SJSA1 (cell line): ENCODE data around the gene LENEP. TPM values are rescaled to one million over a fixed set of nuclear protein-coding genes. Genes with fewer than 3 reads are reported as not detected.

Experiments used
- DNase-seq, 2 experiments: peaks; one replicate each; pipeline ENCODE4 v3.0.0-alpha.2; 2015 to 2020; ENCODE audit warnings: low spot score in 2 of 2, low read depth in 1 of 2
- H3K27ac ChIP-seq: fragments of 250-450 bp; sonication (Bioruptor Pico); 2 replicates; pipeline ENCODE4 v1.5.1; 2020; ENCODE audit warnings: mild to moderate bottlenecking, moderate library complexity
- H3K27me3 ChIP-seq: fragments of 250-450 bp; sonication (Bioruptor Pico); replicated peaks from 2 replicates; pipeline ENCODE4 v1.5.1; 2020; ENCODE audit warnings: mild to moderate bottlenecking, moderate library complexity
- H3K36me3 ChIP-seq: fragments of 250-450 bp; sonication (Bioruptor Pico); 2 replicates; pipeline ENCODE4 v1.5.1; 2020; ENCODE audit warnings: mild to moderate bottlenecking
- H3K4me1 ChIP-seq: fragments of 250-450 bp; sonication (Bioruptor Pico); replicated peaks from 2 replicates; pipeline ENCODE4 v1.6.1; 2021; ENCODE audit warnings: mild to moderate bottlenecking
- H3K4me3 ChIP-seq: fragments of 250-450 bp; sonication (Bioruptor Pico); 2 replicates; pipeline ENCODE4 v1.5.1; 2020; ENCODE audit warnings: mild to moderate bottlenecking
- H3K9me3 ChIP-seq: fragments of 250-450 bp; sonication (Bioruptor Pico); replicated peaks from 2 replicates; pipeline ENCODE4 v1.5.1; 2020; ENCODE audit warnings: mild to moderate bottlenecking
- total RNA-seq: library from RNA; depleted of rRNA; stranded (reverse); fragments of >200 nt; shearing (Covaris generic); gene quantifications from 2 replicates; pipeline ENCODE4 v1.2.3, GENCODE V29; 2014

The LENEP gene
- total RNA-seq, 1 experiment from 2014 or later, result not detected

DNA sequence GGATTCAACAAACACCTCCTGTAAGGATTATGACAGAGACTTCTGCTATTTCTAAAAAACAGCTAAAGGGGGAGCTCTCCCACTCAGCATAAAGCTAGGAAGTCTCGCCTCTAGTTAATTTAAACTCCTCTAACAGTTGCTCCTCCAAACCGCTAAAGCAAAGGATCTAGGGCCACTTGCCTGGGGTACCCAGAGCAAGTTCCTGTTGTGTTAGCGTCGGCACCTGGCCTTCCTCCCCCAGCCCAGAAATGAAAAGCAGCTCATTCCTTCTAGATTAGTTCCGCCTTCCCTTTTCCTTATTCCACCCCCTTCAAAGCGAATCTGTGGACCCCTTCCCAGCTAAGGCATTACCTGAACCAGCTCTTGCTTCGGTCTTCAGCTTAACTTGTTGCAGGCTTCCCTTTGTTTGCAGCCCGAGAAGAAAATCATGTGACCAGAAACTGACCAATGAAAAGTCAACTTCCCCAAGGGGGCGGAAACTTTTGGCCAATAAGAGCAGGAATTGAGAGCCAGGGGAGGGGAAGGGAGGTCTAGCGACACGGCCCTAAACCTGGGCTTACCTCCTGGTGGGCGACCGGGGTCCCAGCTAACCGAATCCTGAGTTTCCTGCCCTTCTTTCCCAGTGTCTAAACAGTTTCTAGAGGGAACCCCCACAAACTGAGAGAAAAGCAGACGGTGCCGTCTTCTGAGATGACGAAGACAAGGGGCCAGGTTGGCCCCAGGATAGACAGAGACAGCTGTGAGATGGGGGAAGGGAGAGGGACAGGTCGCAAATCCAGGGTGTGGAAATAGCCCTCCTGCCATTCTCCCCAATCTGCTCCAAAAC, 37.5 kb upstream of the LENEP start, which contains the start of gene PBXIP1:
Gene PBXIP1, minus strand, starts transcription at position 382 of the 826 bp plus-strand sequence. CDS start 2,378 bp downstream, outside the sequence.
- peaks cover 23% of the 10 kb centered on the region for H3K36me3 ChIP-seq
- H3K4me3 ChIP-seq, result peak within 1 kb of the TSS; percentile 34
- H3K9me3 ChIP-seq, result no peaks in the 10 kb centered on the region
- peak within 1 kb of the TSS; percentile 4 for H3K27ac ChIP-seq
- peaks cover 16% of the 10 kb centered on the region for H3K4me1 ChIP-seq
- DNase-seq, result peak; percentile 72 to 92
- H3K27me3 ChIP-seq, result no peaks in the 10 kb centered on the region

DNA sequence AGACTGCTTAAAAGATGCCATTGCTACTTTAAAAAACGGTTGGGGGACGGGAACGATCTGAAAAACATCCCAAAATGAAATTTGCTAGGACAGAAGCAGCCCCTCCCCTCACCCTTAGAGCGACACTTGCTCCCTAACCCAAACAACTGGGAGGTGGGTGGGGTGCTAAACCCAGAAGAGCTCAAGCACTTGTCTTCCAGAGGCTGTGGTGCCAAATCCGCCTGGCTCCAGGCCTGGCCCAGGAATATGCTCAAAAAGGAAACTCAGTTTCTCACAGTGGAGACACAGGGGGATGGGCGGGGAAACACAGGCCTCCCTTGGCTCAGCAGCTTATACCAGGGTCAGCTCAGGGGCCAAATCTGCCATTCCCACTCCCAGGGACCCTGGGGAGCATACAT, 36.8 kb upstream of the LENEP start:
- peaks cover 20% of the 10 kb centered on the region for H3K4me1 ChIP-seq
- no peaks in the 10 kb centered on the region for H3K27me3 ChIP-seq
- no peak for DNase-seq
- peaks cover 26% of the 10 kb centered on the region for H3K36me3 ChIP-seq
- peak overlapping the region; percentile 34 for H3K4me3 ChIP-seq
- H3K27ac ChIP-seq, result no peak overlapping the region
- H3K9me3 ChIP-seq, result peaks cover 3% of the 10 kb centered on the region

DNA sequence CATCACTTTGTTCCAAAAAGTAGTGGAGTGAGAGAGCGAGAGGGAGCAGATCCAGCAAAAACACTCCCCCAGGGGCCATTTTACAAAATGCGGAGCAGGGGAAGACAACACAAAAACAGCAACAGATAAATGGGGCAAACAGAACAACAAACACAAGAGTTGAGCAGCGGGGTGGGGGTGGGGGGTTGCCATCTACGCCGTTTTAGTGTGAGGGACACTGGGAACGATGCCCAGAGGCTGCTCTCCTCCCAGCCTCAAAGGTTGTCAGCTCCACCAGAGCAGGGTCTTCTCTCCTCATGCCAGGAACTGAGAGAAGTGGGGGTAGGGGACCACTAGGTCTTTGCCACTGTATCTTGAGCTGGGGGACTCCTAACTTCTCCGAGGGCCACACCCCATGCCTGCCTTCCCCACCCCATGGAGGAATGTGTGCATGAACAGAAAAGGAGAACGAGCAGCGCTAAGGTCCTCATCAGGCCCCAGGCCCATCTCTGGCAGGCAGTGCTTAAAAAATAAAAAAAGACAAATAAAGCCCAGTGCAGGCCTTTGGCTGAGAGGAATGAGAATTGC, 36.2 kb upstream of the LENEP start:
- Histone ChIP-seq H3K36me3 (peaks cover 32% of the 10 kb centered on the region), H3K27ac (no peak overlapping the region), H3K27me3 (no peaks in the 10 kb centered on the region), H3K4me3 (no peak overlapping the region), H3K9me3 (peaks cover 6% of the 10 kb centered on the region), H3K4me1 (peaks cover 26% of the 10 kb centered on the region)
- DNase-seq, result no peak

DNA sequence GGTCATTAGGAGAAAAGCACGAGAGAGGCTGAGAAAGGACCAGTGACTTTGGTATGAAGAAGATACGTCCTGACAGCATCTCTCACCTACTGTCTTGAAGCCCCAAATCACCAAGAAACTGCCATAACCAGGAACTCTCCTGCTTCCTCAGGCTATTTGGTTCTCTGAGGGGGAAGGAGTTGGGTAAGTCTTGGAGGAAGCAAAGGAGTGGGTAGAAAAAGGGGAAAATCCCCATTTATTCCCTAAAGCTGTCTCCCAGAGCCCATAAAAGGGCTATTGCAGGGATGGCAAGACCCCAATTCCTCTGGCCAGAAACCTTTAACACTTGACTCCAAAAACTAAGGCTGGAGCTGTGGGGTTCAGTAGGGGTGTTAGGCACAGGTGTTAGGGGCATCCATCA, 35.4 kb upstream of the LENEP start:
- Histone ChIP-seq H3K9me3 (peaks cover 6% of the 10 kb centered on the region), H3K36me3 (peaks cover 41% of the 10 kb centered on the region), H3K27me3 (no peaks in the 10 kb centered on the region), H3K27ac (no peak overlapping the region), H3K4me3 (no peak overlapping the region), H3K4me1 (peaks cover 33% of the 10 kb centered on the region)
- DNase-seq, result no peak

GRCh38 chr1:154958681-154959425, 34.5 kb upstream of the LENEP start:
- no peak for DNase-seq
- no peak overlapping the region for H3K27ac ChIP-seq
- H3K9me3 ChIP-seq, result peaks cover 6% of the 10 kb centered on the region
- H3K4me1 ChIP-seq, result peaks cover 34% of the 10 kb centered on the region
- no peak overlapping the region for H3K4me3 ChIP-seq
- peaks cover 49% of the 10 kb centered on the region for H3K36me3 ChIP-seq
- no peaks in the 10 kb centered on the region for H3K27me3 ChIP-seq

DNA sequence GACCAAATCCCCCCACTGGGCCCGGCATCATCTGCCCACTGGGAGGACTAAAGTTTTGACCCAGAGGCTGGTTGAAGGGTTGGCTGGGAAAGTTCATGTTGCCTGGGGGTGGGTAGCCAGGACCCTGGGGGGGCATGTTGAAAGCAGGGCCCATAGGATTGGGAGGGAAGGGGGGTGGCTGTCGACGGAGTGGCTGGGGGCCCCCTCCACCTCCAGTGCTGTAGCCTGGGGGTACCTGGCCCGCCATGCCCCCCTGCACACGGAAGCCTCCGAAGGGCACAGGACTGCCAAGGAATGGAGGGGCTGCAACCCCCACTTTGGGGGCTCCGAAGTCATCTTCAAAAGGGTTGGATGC, 34.0 kb upstream of the LENEP start:
- Histone ChIP-seq H3K27me3 (no peaks in the 10 kb centered on the region), H3K27ac (no peak overlapping the region), H3K4me1 (peaks cover 34% of the 10 kb centered on the region), H3K4me3 (no peak overlapping the region), H3K36me3 (peaks cover 54% of the 10 kb centered on the region), H3K9me3 (peaks cover 6% of the 10 kb centered on the region)
- no peak for DNase-seq

- Histone ChIP-seq H3K36me3 (peaks cover 66% of the 10 kb centered on the region), H3K4me1 (peaks cover 29% of the 10 kb centered on the region), H3K27me3 (no peaks in the 10 kb centered on the region), H3K4me3 (peak overlapping the region; percentile 97), H3K9me3 (peaks cover 6% of the 10 kb centered on the region), H3K27ac (no peak overlapping the region)
- DNase-seq, result no peak
Measured at GRCh38 chr1:154960446-154961136, 32.8 kb upstream of the LENEP start.

DNA sequence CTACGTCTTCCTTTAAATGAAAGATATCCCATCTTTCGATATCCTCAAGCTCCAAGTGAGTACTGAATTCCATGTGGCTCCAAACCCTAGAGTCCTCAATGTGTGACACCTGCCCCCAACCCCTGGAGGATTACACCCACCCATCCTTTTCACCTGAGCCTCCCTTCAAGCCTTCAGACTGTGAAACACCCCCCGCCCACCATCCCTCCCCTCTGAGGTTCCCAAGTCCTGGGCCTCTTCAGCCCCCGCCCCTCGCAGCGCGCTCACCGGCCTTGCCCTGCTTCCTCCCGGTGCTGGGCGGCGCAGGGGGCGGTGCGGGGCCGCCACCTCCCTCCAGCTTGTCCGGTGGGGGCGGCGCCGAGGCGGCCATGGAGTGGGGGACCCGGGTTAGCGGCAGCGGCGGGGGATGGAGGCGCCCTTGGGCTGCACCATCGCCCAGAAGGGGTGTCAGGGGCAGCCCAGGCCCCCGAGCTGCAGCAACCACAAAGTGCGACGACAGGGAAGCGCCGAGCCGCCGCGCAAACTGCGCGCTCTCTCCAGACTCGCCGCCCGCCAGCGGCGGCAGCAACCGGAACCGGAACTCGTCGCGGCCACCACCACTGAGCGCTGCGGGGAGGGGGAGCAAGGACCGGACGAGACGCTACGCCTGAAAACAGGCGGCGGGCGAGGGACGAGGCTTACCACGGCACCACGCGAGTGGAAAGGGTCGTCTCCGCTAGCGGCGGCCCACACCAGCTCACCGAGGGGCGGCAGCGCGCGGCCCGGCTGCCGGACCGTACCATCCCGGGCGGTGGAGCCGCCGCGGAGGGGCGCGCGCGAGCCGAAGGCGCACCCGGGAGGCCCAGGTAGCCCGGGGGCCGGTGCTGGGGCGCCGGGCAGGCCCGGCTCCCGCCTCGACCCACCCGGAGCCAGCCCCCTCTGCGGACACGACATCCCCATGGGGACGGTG, 31.9 kb upstream of the LENEP start, which contains the start of gene PYGO2:
Gene PYGO2, minus strand, starts transcription at position 576 of the 949 bp plus-strand sequence. Its CDS starts 206 bp downstream, at position 370.
- peak; percentile 84 to 94 for DNase-seq
- Histone ChIP-seq H3K27ac (peak within 1 kb of the TSS; percentile 96), H3K36me3 (peaks cover 75% of the 10 kb centered on the region), H3K4me3 (peak within 1 kb of the TSS; percentile 97), H3K9me3 (peaks cover 6% of the 10 kb centered on the region), H3K4me1 (peaks cover 26% of the 10 kb centered on the region), H3K27me3 (no peaks in the 10 kb centered on the region)

GRCh38 chr1:154962156-154962749, 31.1 kb upstream of the LENEP start:
- Histone ChIP-seq H3K4me3 (peak overlapping the region; percentile 97), H3K9me3 (peaks cover 6% of the 10 kb centered on the region), H3K27ac (peak overlapping the region; percentile 96), H3K36me3 (peaks cover 83% of the 10 kb centered on the region), H3K27me3 (no peaks in the 10 kb centered on the region), H3K4me1 (peaks cover 23% of the 10 kb centered on the region)
- DNase-seq, result no peak

DNA sequence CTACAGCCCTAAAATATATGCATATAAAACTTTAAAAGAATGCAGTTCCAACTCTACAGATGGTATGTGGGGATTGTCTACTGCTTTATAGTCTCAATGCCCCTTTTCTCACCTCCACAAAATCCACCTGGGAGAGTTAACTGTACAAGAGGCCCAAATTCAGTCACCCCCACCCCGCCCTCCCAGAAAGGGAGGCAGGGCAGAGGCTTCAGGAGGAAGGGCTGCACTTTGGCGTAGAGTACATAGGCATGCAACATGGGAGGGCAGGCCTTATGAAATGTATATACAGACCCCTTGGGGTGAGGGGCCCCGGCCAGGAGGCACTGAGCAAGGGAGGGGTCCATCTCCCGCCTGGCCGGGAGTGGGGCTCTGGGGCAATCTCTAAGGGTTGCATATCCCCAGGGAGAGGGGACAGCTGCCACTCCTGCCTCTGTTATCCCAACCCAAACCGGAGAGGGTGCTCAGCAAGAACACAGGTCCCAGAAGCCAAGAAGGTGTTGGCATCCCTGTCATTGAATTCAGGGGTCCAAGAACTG, 30.5 kb upstream of the LENEP start:
- H3K4me3 ChIP-seq, result no peak overlapping the region

DNA sequence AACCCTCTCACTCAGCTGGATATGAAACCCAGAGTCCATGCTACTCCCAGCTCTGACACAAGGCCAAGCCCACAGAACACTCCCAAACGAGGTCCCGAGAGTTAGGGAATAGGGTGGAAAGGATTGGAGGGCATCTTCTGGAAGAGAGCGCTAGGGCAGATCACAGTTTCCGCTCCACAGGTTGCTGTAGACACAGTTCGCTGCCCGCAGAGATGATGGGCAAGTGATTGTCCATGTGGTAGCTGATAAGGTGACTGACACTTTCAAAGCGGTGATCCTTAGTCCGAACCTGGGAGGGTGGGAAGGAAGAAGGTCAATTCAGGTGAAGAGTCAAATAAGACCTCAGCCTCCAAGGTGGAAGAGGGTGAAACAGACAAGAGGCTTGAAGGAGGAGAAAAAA, 29.7 kb upstream of the LENEP start:
- H3K27me3 ChIP-seq, result no peaks in the 10 kb centered on the region
- H3K4me1 ChIP-seq, result peaks cover 23% of the 10 kb centered on the region
- H3K4me3 ChIP-seq, result no peak overlapping the region
- H3K36me3 ChIP-seq, result peaks cover 88% of the 10 kb centered on the region
- peaks cover 6% of the 10 kb centered on the region for H3K9me3 ChIP-seq
- no peak for DNase-seq
- no peak overlapping the region for H3K27ac ChIP-seq

More for the DNA sequence above, 30.5 kb upstream of the LENEP start:
- no peak for DNase-seq
- Histone ChIP-seq H3K9me3 (peaks cover 6% of the 10 kb centered on the region), H3K27ac (no peak overlapping the region), H3K4me1 (peaks cover 23% of the 10 kb centered on the region), H3K27me3 (no peaks in the 10 kb centered on the region), H3K36me3 (peaks cover 88% of the 10 kb centered on the region)

DNA sequence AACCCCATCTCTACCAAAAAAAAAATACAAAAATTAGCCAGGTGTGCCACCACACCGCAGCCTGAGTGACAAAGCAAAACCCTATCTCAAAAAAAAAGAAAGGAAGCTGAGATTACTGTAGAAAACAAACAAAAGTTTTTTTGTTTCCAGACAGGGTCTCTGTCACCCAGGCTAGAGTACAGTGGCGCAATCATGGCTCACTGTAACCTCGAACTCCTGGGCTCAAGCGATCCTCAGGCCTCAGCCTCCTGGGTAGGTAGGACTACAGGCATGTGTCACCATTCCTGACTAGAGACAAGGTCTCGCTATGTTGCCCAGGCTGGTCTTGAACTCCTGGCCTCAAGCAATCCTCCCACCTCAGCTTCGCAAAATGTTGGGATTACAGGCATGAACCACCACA, 29.0 kb upstream of the LENEP start:
- H3K4me1 ChIP-seq, result peaks cover 29% of the 10 kb centered on the region
- no peak overlapping the region for H3K4me3 ChIP-seq
- no peaks in the 10 kb centered on the region for H3K27me3 ChIP-seq
- no peak overlapping the region for H3K27ac ChIP-seq
- DNase-seq, result no peak
- H3K9me3 ChIP-seq, result peaks cover 6% of the 10 kb centered on the region
- H3K36me3 ChIP-seq, result peaks cover 88% of the 10 kb centered on the region
